ENCODE measurements around the gene ICAM4.

Gene ICAM4

GRCh38 chr19:10283301-10284064 is 3.3 kb upstream of the ICAM4 start:
- H3K27me3 ChIP-seq (ENCODE audit: insufficient read depth, poor library complexity, severe bottlenecking) = no peaks in the 10 kb centered on the region
- H3K27ac ChIP-seq (replicated peaks) = no peak overlapping the region
- TF ChIP-seq, protein P1, sequence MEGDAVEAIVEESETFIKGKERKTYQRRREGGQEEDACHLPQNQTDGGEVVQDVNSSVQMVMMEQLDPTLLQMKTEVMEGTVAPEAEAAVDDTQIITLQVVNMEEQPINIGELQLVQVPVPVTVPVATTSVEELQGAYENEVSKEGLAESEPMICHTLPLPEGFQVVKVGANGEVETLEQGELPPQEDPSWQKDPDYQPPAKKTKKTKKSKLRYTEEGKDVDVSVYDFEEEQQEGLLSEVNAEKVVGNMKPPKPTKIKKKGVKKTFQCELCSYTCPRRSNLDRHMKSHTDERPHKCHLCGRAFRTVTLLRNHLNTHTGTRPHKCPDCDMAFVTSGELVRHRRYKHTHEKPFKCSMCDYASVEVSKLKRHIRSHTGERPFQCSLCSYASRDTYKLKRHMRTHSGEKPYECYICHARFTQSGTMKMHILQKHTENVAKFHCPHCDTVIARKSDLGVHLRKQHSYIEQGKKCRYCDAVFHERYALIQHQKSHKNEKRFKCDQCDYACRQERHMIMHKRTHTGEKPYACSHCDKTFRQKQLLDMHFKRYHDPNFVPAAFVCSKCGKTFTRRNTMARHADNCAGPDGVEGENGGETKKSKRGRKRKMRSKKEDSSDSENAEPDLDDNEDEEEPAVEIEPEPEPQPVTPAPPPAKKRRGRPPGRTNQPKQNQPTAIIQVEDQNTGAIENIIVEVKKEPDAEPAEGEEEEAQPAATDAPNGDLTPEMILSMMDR (IDR thresholded peaks at IDR 0.05; ENCODE audit: insufficient read depth, low read length) = no peak
- TF ChIP-seq REST (IDR thresholded peaks at IDR 0.05; ENCODE audit: insufficient replicate concordance, low read depth) (no peak), GABPA (IDR thresholded peaks at IDR 0.05; ENCODE audit: low read depth) (no peak), SPI1 (IDR thresholded peaks at IDR 0.05; ENCODE audit: borderline replicate concordance, low read depth) (no peak), POLR2AphosphoS5 (IDR thresholded peaks at IDR 0.05; ENCODE audit: low read depth) (no peak)
- no peak overlapping the region for H3K4me3 ChIP-seq (replicated peaks; ENCODE audit: insufficient read depth, low read length)
- no peak for DNase-seq (ENCODE audit: low read depth in 1 of 2, low spot score in 1 of 2)

DNA sequence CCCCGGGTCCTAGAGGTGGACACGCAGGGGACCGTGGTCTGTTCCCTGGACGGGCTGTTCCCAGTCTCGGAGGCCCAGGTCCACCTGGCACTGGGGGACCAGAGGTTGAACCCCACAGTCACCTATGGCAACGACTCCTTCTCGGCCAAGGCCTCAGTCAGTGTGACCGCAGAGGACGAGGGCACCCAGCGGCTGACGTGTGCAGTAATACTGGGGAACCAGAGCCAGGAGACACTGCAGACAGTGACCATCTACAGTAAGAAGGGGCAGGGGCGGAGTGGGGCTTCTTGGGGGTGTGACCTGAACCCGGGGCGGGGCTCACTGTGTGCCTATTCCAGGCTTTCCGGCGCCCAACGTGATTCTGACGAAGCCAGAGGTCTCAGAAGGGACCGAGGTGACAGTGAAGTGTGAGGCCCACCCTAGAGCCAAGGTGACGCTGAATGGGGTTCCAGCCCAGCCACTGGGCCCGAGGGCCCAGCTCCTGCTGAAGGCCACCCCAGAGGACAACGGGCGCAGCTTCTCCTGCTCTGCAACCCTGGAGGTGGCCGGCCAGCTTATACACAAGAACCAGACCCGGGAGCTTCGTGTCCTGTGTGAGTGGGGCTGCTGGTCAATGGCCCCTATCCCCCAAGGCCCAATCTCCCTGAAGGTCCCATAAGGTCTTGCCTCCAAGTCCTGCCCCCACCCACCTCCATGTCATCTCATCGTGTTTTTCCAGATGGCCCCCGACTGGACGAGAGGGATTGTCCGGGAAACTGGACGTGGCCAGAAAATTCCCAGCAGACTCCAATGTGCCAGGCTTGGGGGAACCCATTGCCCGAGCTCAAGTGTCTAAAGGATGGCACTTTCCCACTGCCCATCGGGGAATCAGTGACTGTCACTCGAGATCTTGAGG is 2.4 kb upstream of the ICAM4 start:
- Histone ChIP-seq H3K27ac (replicated peaks) (no peak overlapping the region), H3K27me3 (ENCODE audit: insufficient read depth, poor library complexity, severe bottlenecking) (peaks cover 6% of the 10 kb centered on the region), H3K4me3 (replicated peaks; ENCODE audit: insufficient read depth, low read length) (no peak overlapping the region)
- TF ChIP-seq GABPA (IDR thresholded peaks at IDR 0.05; ENCODE audit: low read depth) (no peak), SPI1 (IDR thresholded peaks at IDR 0.05; ENCODE audit: borderline replicate concordance, low read depth) (no peak), REST (IDR thresholded peaks at IDR 0.05; ENCODE audit: insufficient replicate concordance, low read depth) (no peak), POLR2AphosphoS5 (IDR thresholded peaks at IDR 0.05; ENCODE audit: low read depth) (no peak)
- TF ChIP-seq, protein P1 (IDR thresholded peaks at IDR 0.05; ENCODE audit: insufficient read depth, low read length) = no peak
- no peak for DNase-seq (ENCODE audit: low read depth in 1 of 2, low spot score in 1 of 2)

- Histone ChIP-seq H3K27me3 (ENCODE audit: insufficient read depth, poor library complexity, severe bottlenecking) (peaks cover 11% of the 10 kb centered on the region), H3K27ac (replicated peaks) (no peak overlapping the region), H3K4me3 (replicated peaks; ENCODE audit: insufficient read depth, low read length) (no peak overlapping the region)
- no peak for DNase-seq (ENCODE audit: low read depth in 1 of 2, low spot score in 1 of 2)
- TF ChIP-seq SPI1 (IDR thresholded peaks at IDR 0.05; ENCODE audit: borderline replicate concordance, low read depth) (no peak), POLR2AphosphoS5 (IDR thresholded peaks at IDR 0.05; ENCODE audit: low read depth) (no peak), GABPA (IDR thresholded peaks at IDR 0.05; ENCODE audit: low read depth) (no peak), REST (IDR thresholded peaks at IDR 0.05; ENCODE audit: insufficient replicate concordance, low read depth) (no peak)
- TF ChIP-seq, protein P1 (IDR thresholded peaks at IDR 0.05; ENCODE audit: insufficient read depth, low read length) = no peak
These were observed 1.8 kb upstream of the ICAM4 start for GRCh38 chr19:10284960-10285278.
